ENCODE results near the gene LINGO4. TPM values are rescaled to one million over a fixed set of nuclear protein-coding genes. Genes with fewer than 3 reads are reported as not detected.

The LINGO4 gene
- total RNA-seq, 4 donors from 2014 or later = 0.14 to 0.48 TPM; not detected in 2

GRCh38 chr1:151817353-151817730 is 12.1 kb upstream of the LINGO4 start:
- WGBS, 2 donors (ENCODE audit: low coverage in 1 of 2) = 73% methylated on average over 7 of the region's 7 CpGs; no CpG with 5 or more reads in 1 of the 2 donors
- in situ Hi-C loops (cut with MboI; ENCODE audit: low pct_ligation_motif_present in 1 of 4, low pct_unique_long_range_greater_than_20kb in 1 of 4, low sequenced_read_pairs in 3 of 4) = loop anchor here in 1 of 4 donors (10.0 kb wide), 1 partner anchor 63 kb away; no protein-coding TSS in a partner anchor
- no peaks in the 10 kb centered on the region for H3K27me3 ChIP-seq
- TF ChIP-seq POLR2A (IDR thresholded peaks at IDR 0.05) (no peak), CTCF (IDR thresholded peaks at IDR 0.05) (no peak), EP300 (IDR thresholded peaks at IDR 0.05; ENCODE audit: low read depth) (no peak), POLR2AphosphoS5 (IDR thresholded peaks at IDR 0.05) (no peak)
- no peak overlapping the region for H3K4me3 ChIP-seq
- DNase-seq = no peak
- H3K4me1 ChIP-seq = no peaks in the 10 kb centered on the region
- H3K27ac ChIP-seq = no peak overlapping the region
- no peaks in the 10 kb centered on the region for H3K36me3 ChIP-seq
- intact Hi-C loops (cut with DNase I; ENCODE audit: low total_unique reads) = no loop called here
- H3K9me3 ChIP-seq = no peaks in the 10 kb centered on the region

- H3K4me1 ChIP-seq = no peaks in the 10 kb centered on the region
- no peak overlapping the region for H3K4me3 ChIP-seq
- H3K27ac ChIP-seq = no peak overlapping the region
- no peak for DNase-seq
- no peaks in the 10 kb centered on the region for H3K9me3 ChIP-seq
- no peak for TF ChIP-seq CTCF (IDR thresholded peaks at IDR 0.05)
- no peak for TF ChIP-seq POLR2AphosphoS5 (IDR thresholded peaks at IDR 0.05)
- no peak for TF ChIP-seq POLR2A (IDR thresholded peaks at IDR 0.05)
- TF ChIP-seq EP300 (IDR thresholded peaks at IDR 0.05; ENCODE audit: low read depth) = no peak
- H3K36me3 ChIP-seq = no peaks in the 10 kb centered on the region
- no peaks in the 10 kb centered on the region for H3K27me3 ChIP-seq
- intact Hi-C loops (cut with DNase I; ENCODE audit: low total_unique reads) (no loop called here), in situ Hi-C loops (cut with MboI; ENCODE audit: low pct_ligation_motif_present in 1 of 4, low pct_unique_long_range_greater_than_20kb in 1 of 4, low sequenced_read_pairs in 3 of 4) (loop anchor here in 1 of 4 donors (10.0 kb wide), 1 partner anchor 62 kb away; no protein-coding TSS in a partner anchor)
- 50 to 78% methylated on average over 1 to 26 of the region's 26 CpGs for WGBS, 2 donors (ENCODE audit: low coverage in 1 of 2)
Measured at GRCh38 chr1:151816548-151817352, 11.5 kb upstream of the LINGO4 start.

GRCh38 chr1:151815716-151816327 is 10.6 kb upstream of the LINGO4 start:
- WGBS, 2 donors (ENCODE audit: low coverage in 1 of 2) = 61% methylated on average over 12 of the region's 12 CpGs; no CpG with 5 or more reads in 1 of the 2 donors
- H3K9me3 ChIP-seq = no peaks in the 10 kb centered on the region
- H3K27ac ChIP-seq = peak overlapping the region in 1 of 4 donors; percentile 9
- H3K27me3 ChIP-seq = no peaks in the 10 kb centered on the region
- no peaks in the 10 kb centered on the region for H3K36me3 ChIP-seq
- intact Hi-C loops (cut with DNase I; ENCODE audit: low total_unique reads) (no loop called here), in situ Hi-C loops (cut with MboI; ENCODE audit: low pct_ligation_motif_present in 1 of 4, low pct_unique_long_range_greater_than_20kb in 1 of 4, low sequenced_read_pairs in 3 of 4) (loop anchor here in 1 of 4 donors (10.0 kb wide), 1 partner anchor 61 kb away; no protein-coding TSS in a partner anchor)
- peak; percentile 48 for DNase-seq
- no peak for TF ChIP-seq CTCF (IDR thresholded peaks at IDR 0.05)
- TF ChIP-seq EP300 (IDR thresholded peaks at IDR 0.05; ENCODE audit: low read depth) = no peak
- TF ChIP-seq POLR2AphosphoS5 (IDR thresholded peaks at IDR 0.05) = no peak
- TF ChIP-seq POLR2A (IDR thresholded peaks at IDR 0.05) = no peak
- H3K4me3 ChIP-seq = no peak overlapping the region
- no peaks in the 10 kb centered on the region for H3K4me1 ChIP-seq

- Histone ChIP-seq H3K4me1 (no peaks in the 10 kb centered on the region), H3K27me3 (no peaks in the 10 kb centered on the region), H3K9me3 (no peaks in the 10 kb centered on the region), H3K36me3 (no peaks in the 10 kb centered on the region), H3K27ac (no peak overlapping the region), H3K4me3 (no peak overlapping the region)
- DNase-seq = no peak
- in situ Hi-C loops (cut with MboI; ENCODE audit: low pct_ligation_motif_present in 1 of 4, low pct_unique_long_range_greater_than_20kb in 1 of 4, low sequenced_read_pairs in 3 of 4) (loop anchor here in 1 of 4 donors (10.0 kb wide), 1 partner anchor 60 kb away; no protein-coding TSS in a partner anchor), intact Hi-C loops (cut with DNase I; ENCODE audit: low total_unique reads) (no loop called here)
- no peak for TF ChIP-seq CTCF (IDR thresholded peaks at IDR 0.05)
- TF ChIP-seq POLR2A (IDR thresholded peaks at IDR 0.05) = no peak
- no peak for TF ChIP-seq EP300 (IDR thresholded peaks at IDR 0.05; ENCODE audit: low read depth)
- no peak for TF ChIP-seq POLR2AphosphoS5 (IDR thresholded peaks at IDR 0.05)
- 83% methylated on average over 8 of the region's 8 CpGs; no CpG with 5 or more reads in 1 of the 2 donors for WGBS, 2 donors (ENCODE audit: low coverage in 1 of 2)
Measured at GRCh38 chr1:151814971-151815545, 9.8 kb upstream of the LINGO4 start.

Data from transverse colon (tissue), 4 donors.